Measurements from ENCODE around the gene CELF1. TPM values are rescaled to one million over a fixed set of nuclear protein-coding genes. Genes with fewer than 3 reads are reported as not detected.
A peak's percentile ranks its signal among the peaks of the same experiment; 100 is the strongest.

CELF1 gene
- total and polyA plus RNA-seq, 11 donors: 27.3 to 111 (median 85.5) TPM

DNA sequence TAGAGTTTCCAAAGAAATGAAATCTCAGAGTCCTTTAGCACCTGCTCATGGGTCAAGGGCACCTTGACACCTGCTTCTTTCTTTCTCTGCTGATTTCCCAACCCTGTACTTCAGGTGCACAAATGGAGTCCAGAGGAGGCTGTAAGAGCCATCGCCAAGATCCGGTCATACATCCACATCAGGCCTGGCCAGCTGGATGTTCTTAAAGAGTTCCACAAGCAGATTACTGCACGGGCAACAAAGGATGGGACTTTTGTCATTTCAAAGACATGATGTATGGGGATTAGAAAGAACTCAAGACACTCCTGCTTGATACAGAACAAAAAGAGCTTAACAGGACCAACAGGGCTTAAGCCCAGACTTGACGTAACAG is 18.4 kb upstream of the CELF1 start:
- no peak for DNase-seq
- TF ChIP-seq, protein P1, sequence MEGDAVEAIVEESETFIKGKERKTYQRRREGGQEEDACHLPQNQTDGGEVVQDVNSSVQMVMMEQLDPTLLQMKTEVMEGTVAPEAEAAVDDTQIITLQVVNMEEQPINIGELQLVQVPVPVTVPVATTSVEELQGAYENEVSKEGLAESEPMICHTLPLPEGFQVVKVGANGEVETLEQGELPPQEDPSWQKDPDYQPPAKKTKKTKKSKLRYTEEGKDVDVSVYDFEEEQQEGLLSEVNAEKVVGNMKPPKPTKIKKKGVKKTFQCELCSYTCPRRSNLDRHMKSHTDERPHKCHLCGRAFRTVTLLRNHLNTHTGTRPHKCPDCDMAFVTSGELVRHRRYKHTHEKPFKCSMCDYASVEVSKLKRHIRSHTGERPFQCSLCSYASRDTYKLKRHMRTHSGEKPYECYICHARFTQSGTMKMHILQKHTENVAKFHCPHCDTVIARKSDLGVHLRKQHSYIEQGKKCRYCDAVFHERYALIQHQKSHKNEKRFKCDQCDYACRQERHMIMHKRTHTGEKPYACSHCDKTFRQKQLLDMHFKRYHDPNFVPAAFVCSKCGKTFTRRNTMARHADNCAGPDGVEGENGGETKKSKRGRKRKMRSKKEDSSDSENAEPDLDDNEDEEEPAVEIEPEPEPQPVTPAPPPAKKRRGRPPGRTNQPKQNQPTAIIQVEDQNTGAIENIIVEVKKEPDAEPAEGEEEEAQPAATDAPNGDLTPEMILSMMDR (IDR thresholded peaks at IDR 0.05): no peak
- TF ChIP-seq POLR2A (IDR thresholded peaks at IDR 0.05): no peak
- intact Hi-C loops (cut with DNase I): no loop called here
- H3K4me1 ChIP-seq: peaks cover 0 to 38% (median 30%) of the 10 kb centered on the region in 12 donors
- WGBS, 4 donors: 74 to 85% (median 84%) methylated on average over 4 of the region's 4 CpGs
- no peak for ATAC-seq
- peaks cover 0 to 80% (median 62%) of the 10 kb centered on the region in 9 donors for H3K36me3 ChIP-seq
- H3K27me3 ChIP-seq: no peaks in the 10 kb centered on the region
- H3K27ac ChIP-seq: peak overlapping the region in 1 of 12 donors; percentile 58
- H3K9me3 ChIP-seq: no peaks in the 10 kb centered on the region
- no peak overlapping the region for H3K4me3 ChIP-seq

DNA sequence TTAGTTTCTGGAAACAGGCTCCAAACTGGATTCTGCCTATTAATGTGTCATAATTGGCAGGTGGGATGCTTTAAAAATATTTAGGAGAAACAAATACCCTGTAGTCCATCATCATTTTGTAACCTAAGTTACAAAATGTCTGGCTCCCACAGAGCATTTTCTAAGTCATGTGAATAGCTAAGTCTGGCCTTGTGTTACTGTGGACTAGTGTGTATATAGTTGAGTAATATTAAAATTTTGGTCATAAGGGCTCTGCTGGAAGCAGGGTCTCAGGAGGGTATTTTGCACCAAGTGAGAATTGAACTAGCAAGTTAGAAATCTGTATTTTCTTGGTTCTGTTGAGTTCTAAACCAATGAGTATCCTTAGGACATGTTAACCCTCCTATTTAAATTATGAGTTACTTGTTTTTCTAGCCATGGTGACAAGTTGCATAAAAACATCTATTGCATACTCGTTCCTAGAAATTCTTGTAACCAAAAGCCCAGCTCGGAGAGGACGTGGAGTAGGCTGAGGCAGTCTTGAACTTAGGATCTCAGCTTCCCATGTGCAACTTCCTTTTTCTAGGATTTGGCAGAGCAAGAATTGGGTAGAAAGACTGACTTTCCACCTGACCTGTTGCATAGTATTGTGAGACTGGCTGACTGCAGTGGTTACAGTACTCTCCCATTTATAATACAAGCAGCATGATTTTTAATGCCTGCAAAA is 17.9 kb upstream of the CELF1 start:
- WGBS, 4 donors: 86 to 95% (median 90%) methylated on average over 3 of the region's 3 CpGs
- peaks cover 0 to 42% (median 32%) of the 10 kb centered on the region in 12 donors for H3K4me1 ChIP-seq
- ATAC-seq (no peak), DNase-seq (no peak)
- no peak overlapping the region for H3K27ac ChIP-seq
- H3K4me3 ChIP-seq: no peak overlapping the region
- intact Hi-C loops (cut with DNase I): no loop called here
- H3K9me3 ChIP-seq: no peaks in the 10 kb centered on the region
- no peaks in the 10 kb centered on the region for H3K27me3 ChIP-seq
- TF ChIP-seq POLR2A (IDR thresholded peaks at IDR 0.05): no peak
- TF ChIP-seq, protein P1 (IDR thresholded peaks at IDR 0.05): no peak
- peaks cover 0 to 74% (median 59%) of the 10 kb centered on the region in 9 donors for H3K36me3 ChIP-seq

DNA sequence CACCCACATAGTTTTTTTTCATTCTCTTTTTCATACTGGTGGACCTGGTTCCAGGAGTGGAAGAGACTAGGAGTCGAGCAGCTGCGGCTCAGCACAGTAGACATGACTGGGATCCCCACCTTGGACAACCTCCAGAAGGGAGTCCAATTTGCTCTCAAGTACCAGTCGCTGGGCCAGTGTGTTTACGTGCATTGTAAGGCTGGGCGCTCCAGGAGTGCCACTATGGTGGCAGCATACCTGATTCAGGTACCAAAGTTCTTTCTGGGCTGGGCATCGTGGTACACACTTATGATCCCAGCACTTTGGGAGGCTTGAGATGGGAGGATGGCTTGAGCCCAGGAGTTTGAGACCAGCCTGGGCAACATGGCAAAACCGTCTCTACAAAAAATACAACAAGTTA is 16.7 kb upstream of the CELF1 start:
- Histone ChIP-seq H3K9me3 (no peaks in the 10 kb centered on the region), H3K4me1 (peaks cover 3 to 48% (median 38%) of the 10 kb centered on the region in 12 donors), H3K36me3 (peaks cover 0 to 63% (median 47%) of the 10 kb centered on the region in 9 donors), H3K4me3 (no peak overlapping the region), H3K27me3 (no peaks in the 10 kb centered on the region), H3K27ac (no peak overlapping the region)
- ATAC-seq (no peak), DNase-seq (no peak)
- intact Hi-C loops (cut with DNase I): loop anchor here in 1 of 10 donors (5.0 kb wide), 1 partner anchor 48 kb away; no protein-coding TSS in a partner anchor
- 97 to 98% (median 98%) methylated on average over 6 to 7 of the region's 7 CpGs for WGBS, 4 donors
- TF ChIP-seq POLR2A (IDR thresholded peaks at IDR 0.05): no peak
- TF ChIP-seq, protein P1 (IDR thresholded peaks at IDR 0.05): no peak

- Histone ChIP-seq H3K4me1 (peaks cover 0 to 30% (median 16%) of the 10 kb centered on the region in 12 donors), H3K4me3 (peak overlapping the region; percentile 65 to 97 (median 90)), H3K27me3 (no peaks in the 10 kb centered on the region), H3K36me3 (peaks cover 0 to 28% (median 13%) of the 10 kb centered on the region in 9 donors), H3K27ac (peak overlapping the region in 9 of 12 donors; percentile 41 to 92 (median 83)), H3K9me3 (no peaks in the 10 kb centered on the region)
- intact Hi-C loops (cut with DNase I): loop anchor here in 1 of 10 donors (5.0 kb wide), 1 partner anchor 51 kb away; no protein-coding TSS in a partner anchor
- ATAC-seq (peak in 1 of 4 donors; percentile 7), DNase-seq (no peak)
- WGBS, 4 donors: 43 to 58% (median 48%) methylated on average over 17 of the region's 17 CpGs
- TF ChIP-seq, protein P1 (IDR thresholded peaks at IDR 0.05): no peak
- no peak for TF ChIP-seq POLR2A (IDR thresholded peaks at IDR 0.05)
Measured at GRCh38 chr11:47566149-47566698, 13.3 kb upstream of the CELF1 start.
